Measurements from ENCODE around the gene HOXB4.

DNA sequence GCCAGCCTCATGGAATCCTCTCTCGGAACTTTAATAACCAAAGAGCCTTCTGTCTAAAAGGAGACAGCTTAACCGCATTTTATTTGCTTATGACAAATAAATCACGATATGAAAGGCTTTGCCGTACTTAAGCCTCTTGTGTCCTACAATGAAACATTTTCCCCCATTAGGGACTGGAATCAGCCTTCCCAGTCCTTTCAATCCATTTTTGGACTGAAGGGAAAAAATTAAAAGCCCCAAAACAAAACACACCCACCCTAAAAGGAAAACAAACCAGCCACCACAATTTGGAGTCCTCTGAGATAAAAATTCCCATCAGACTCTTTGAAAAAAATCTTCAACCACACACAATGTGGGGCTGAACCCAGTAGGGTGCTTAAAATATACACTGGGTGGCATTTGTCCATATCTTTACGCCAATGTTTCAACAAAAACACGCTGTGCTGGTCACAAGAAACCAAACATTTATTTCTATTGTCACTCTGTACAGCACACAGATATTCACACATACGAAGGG lies 3.0 kb downstream of the HOXB4 start:
- TF ChIP-seq SIN3A (IDR thresholded peaks at IDR 0.05; ENCODE audit: borderline replicate concordance, insufficient read depth, low read length) (no peak), POLR2AphosphoS5 (IDR thresholded peaks at IDR 0.05; ENCODE audit: low read depth, low read length) (no peak), TAF1 (IDR thresholded peaks at IDR 0.05; ENCODE audit: borderline replicate concordance, insufficient read depth, low read length) (no peak), REST (IDR thresholded peaks at IDR 0.05; ENCODE audit: insufficient read depth in 1 of 2, low read depth in 2 of 2, low read length in 2 of 2) (no peak), FOXP2 (optimal IDR thresholded peaks at IDR 0.05; ENCODE audit: borderline replicate concordance, extremely low read depth, extremely low read length, insufficient read depth) (no peak)
